HuH-7 (cell line): ENCODE measurements around the gene SLC40A1.

Source experiments
- DNase-seq: peaks from one replicate; pipeline ENCODE4 v3.0.0; 2011; ENCODE audit warnings: low spot score

Gene SLC40A1

DNA sequence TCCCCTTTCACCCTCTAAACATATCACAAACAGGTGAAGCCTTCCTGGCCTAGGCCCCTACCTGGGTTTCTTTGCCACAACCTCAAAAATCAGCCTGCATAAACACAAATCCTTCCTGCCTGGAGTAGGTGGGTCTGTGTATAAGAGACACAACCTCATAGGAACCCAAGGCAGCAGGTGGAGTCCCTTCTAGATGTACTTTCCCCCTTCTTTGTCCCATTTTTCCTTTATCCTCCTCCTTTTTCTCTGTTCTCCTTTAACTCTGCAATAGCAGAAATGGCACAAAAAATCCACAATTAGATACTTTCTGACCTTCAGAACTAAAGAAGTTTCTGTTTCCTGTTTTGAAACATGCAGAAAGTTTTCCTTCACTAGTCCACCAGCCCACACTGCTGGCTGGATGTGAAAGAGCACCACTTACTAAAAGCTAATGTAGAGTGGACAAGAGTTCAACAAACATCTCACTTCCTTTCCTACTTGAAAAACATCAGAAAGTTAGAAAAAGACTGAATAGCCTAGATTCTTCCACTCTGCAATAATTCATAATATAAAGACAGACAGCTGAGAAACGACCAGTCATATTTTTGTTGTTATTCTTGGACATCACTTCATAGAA lies 11.2 kb downstream of the SLC40A1 start:
- DNase-seq: no peak

DNA sequence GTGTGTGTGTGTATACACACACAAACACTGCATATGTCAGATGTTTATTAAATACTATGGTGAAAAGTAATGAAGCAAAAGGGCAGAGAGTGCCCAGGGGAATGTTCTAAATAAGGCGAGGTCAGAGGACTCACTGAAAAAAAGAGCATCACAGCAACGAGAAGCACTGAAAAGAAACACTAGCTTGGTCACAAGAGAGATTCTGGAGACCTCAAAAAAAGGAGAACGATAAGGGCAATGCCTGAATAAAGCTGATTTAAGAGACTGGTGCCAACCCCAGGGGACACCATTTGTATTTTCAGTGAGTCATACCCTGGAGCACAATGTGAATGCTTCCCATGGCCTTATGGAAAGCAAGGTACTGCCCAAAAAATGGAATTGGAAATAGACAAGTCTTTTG lies 14.5 kb downstream of the SLC40A1 start:
- DNase-seq: no peak

DNA sequence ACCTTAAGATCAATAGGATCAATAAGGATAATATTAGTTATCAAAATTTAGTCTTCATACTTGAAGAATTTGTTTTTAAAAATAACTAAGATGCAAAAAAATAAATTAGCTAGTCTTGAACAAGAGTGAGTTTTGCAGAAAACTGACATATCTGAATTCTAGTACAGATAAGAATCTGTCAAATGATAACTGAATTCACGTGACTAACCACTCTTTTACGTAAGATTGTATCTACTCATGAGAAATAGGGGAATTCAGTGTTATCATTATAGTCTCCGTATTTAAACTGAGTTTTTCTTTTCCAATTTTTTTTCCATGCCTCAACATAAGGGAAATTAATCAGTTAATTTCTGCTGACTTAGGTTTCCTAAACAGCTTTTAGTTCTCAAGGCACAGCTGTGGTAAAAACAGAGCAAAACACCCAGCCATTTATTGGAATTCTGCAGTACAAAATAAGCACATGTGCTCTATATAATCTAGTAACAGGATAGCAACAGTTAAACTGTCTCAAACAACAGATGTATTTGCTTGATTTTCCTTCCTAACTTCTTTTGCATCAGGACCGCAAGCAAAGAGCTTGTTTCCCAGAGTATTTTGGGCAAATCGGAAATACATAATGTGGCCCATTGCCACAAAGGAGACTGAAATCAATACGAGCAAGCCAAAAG lies 19.1 kb downstream of the SLC40A1 start:
- no peak for DNase-seq

DNA sequence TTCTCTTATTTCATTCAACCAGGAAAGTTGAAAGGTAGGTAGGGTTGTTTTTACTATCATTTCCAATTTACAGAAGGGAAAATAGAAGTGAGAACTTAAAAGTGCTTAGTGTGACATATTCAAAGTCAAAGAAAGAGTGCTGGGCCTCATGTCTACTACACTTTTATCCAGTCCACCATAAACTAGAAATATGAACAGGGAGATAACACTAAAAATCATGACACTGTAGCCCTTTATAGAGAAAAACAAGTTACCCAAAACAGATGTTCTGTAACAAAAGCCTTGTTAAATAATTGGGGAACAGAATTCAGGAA lies 20.4 kb downstream of the SLC40A1 start:
- DNase-seq: no peak

DNA sequence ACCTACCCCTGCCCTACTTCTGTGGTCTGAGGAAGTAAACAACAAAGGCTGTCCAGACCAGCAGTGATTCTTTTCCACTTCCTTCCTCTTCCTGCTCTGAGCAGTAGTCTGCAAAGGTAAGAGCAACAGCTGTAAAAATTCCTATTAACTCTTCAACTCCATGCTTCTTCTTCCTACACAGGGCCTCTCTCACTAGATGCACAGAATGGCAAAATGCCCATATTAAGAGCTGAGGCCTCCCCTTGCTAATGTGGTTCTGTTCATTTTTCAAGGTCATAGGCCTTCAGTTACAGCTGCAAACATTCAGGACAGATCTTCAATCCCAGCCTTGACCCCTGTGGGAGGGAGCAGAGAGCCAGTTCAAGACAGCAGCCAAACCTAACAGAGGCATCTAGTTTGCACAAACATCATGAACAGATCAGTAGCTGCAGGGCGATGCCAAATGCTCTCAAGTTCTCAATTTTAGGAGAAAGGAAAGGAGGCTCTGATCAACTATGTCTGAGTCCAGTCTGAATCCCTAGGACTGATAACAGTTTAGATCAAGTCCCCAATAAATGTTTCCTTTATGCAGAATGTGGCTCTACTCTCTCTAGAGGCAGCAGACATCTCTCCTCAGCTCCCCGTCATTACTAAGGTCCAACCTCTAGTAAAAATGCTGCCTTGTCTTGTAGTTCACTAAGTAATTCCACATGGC lies 20.9 kb downstream of the SLC40A1 start:
- DNase-seq: no peak

DNA sequence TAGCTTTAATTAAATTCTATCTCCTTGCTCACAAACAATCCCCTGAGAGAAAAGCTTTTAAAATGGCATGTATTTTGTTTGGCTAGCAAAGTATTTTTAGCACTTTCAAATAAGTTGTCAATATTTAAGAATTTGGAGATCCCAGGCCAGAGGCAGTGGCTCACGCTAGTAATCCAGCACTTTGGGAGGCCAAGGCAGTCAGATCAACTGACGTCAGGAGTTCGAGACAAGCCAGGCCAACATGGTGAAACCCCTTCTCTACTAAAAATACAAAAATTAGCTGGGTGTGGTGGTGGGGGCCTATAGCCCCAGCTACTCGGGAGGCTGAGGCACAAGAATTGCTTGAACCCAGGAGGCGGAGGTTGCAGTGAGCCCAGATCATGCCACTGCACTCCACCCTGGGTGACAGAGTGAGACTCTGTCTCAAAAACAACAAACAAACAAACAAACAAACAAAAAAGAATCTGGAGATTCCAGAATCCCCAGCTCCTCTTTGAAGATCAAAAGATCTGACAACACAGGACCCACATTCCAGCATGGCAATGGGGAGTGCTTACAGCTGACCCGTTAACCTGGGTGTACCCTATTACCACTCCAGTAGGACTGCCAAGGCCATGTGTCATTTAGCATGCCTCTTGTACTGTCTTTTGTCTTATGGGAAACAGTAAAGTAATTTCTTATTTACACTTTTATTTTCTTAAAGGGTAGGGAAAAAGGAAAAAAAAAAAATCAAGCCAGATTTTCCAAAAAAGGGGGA lies 21.9 kb downstream of the SLC40A1 start:
- DNase-seq: no peak

DNA sequence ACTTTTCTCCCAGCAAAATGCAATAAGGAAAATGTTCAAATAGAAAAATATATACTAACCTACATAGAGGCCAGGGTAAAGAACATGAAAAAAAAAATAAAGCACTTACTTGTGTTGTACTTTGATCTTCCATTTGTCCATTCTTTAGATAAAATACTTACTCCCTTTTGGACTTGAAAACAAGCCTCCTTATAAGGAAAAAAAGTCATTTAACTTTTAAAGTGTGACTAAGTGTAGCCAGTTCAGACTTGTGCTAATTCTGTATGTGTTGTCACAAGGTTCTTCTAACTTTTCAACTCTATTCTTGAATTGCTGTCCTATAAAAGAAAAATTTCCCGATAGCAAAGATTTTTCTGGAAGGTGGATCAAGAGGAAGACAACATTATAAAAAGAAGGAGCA lies 23.2 kb downstream of the SLC40A1 start:
- DNase-seq: no peak

DNA sequence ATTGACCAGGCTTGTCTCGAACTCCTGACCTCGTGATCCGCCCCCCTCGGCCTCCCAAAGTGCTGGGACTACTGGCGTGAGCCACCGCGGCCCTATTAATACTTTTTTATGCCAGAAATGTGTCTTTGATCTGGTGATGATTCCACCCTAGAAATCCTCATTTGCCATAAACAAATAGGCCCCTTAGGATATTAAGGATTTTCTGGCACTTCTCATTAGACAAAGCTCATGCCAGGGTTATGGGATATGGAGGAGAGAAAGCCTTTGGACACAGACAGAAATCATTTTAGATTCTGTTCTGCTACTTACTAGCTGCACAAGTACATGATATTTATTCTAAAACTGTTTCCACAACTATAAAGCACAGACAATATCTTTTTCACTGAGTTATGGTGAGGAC lies 24.1 kb downstream of the SLC40A1 start:
- DNase-seq: no peak

DNA sequence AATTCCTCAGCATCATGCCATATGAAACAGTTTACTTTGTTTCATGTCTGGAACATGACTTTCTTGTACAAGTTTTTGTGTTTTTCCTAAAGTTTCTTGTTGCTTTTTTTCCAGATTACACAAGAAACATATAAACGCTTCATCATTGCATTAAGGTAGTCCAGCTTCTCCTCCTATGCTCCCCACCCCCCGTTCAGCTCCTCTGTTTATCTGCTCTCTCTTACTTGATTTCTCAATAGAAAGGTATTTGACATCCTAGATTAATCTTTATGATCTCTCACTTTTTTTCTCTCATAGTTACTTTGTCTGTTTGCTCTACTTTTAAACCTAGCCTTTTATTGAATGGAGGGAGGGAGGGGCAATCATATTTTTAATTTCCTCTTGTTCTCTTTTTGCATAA lies 25.4 kb downstream of the SLC40A1 start:
- no peak for DNase-seq

DNA sequence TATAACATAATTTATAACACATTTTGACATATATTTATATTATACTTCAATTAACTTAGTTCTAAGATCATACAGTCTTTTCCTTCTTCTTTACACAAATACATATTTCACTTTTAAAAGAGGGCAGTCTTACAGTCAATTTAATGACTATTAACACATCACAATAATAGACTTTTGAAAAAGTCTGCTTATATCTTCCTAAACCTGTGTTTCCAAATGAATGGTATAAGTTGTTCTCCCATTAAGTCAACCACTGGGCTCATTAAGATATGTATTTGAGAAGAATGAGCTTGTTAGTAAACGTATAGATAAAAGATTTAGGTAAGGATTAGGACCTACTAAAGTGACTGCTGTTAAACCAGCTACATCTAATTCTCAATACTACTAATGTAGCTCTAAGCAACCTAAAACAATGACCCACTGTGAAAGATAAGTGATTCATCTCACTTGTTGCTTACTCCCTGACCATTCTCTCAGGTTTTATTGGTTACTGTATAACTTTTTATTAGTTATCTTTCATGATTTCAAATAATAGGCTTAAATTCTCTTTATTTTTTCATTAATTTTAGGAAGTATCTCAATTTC lies 27.0 kb downstream of the SLC40A1 start:
- no peak for DNase-seq

DNA sequence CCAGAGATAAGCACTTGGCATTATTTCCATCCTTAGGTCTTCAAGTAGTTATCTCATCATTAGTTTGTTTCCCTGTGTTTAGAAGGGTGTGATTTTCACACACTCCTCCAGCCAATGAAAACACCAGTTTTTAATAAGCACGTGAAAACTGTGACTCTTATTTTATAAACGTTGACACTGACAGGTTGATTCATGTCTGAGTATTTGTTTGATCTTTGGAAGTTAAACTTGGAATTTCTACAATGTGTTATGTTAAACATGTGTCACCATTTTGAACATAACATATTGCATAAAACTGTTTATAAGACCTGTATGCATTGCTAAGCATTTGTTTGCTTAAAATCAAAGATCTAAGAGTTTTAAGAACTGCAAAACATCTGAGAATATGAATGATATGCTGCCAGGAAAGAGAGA lies 27.6 kb downstream of the SLC40A1 start:
- no peak for DNase-seq

DNA sequence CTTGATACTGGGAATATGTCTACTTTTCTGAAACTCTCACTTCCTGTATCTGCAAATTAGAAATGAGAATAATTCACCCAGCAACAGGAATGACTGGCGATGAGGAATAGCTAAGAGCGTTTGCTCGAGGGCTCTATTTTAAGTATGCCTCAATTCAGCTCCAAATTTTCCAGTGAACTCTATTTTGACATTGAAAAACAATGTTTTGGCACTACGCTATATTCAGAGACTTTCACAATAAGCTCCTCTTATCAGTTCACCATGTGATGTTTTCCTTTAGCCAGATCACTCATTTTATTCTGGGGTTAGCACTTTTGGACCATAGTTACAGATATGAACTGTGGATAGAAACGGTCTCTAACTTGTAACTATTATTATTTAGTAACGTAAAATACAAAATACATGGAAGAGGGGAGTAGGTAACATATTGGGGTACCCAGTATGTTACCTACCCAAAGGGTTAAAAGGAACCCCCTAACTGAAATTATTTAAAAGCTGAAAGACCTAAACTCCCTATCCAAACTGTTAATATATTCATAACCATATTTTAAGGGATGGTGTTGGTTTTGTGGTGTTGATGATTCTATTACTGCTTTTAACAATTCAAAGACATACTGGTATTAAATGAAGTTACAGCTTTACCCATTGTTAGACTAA lies 28.1 kb downstream of the SLC40A1 start:
- no peak for DNase-seq

DNA sequence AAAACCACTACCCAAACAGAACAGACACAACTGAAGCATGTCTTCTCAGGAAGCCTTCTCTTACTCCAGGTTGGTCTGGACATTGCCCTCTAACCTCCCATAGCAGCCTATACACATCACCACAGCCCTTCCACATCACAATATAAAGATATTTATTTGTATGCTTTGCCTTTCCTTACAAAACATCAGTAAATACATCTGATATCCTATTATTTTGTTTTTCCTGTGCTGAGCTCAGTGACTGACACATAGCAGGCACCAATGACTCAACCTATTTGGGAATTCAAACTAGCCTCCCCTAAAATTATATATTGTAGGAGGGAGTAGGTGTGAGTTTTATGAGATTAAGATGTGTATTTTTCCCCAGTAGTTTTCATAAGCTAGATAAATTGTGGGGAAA lies 28.8 kb downstream of the SLC40A1 start:
- DNase-seq: no peak

DNA sequence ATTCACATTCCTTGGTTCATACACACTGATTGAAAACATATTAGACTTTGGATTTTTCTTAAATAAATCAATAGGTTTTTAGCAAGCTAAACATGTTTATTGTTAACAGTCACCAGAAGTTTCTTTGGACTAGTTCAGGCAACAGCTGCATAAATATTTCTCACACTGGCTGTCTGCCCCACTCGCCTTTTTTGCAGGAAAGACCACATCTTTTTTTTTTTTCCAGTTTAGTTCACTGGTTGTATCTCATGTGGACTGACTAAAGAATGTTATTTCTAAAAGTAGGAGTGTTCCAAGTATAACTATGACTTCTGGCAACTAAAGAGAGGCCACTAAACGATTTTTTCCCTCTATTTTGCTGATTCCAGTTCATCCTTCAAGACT lies 31.1 kb downstream of the SLC40A1 start:
- DNase-seq: no peak

DNA sequence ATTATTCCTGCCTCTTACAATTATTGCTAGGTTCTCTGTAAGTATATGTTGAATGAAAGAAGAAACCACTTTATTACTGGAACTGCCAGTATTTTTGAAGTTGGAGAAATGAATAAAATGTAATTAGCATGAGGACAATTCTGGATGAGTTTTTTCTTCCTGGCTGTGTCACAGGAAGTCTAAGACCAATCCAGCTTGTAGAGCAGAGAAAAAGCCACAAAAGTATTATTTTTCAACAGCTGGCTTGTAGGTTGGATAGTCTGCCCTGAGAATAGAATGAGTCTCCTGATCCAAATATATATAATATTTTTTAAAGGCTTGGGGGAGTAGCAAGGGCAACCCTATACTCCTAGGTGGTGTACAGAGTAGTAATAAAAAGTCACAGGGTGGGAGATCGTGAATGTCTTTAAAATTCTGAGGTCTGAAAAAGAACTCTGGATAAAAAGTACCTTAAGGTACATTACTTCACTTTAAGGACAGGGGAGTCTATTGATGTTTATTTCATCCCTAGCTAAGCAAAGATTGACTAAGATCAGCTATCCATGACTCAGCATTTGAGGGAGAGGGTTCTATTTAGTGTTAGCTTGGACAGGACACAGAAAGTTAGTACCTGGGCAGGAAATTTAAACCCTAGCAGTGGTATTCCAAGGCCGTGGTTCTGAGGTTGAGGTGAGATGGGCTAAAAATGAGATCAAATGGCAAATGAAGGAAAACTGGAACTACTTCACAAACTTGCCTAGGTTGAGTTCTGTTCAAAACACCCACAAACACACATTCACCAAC lies 31.7 kb downstream of the SLC40A1 start:
- DNase-seq: peak; percentile 18

DNA sequence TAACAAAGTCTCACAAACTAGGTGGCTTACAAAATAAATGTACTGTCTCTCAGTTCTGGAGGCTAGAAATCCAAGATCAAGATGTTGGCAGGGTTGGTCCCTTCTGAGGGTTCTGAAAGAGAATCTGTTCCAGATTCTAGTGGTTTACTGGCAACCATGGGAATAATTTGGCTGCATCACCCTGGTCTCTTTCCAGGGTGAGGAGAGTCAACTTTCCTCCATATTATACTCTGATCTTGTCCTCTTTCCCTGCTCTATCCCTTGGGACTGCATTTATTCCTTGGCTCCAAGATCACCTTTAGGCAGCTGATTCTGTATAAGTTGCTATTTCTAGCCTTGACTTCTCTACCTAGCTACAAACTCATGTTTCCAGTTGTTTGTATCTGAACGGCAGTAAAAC lies 35.2 kb downstream of the SLC40A1 start:
- no peak for DNase-seq

DNA sequence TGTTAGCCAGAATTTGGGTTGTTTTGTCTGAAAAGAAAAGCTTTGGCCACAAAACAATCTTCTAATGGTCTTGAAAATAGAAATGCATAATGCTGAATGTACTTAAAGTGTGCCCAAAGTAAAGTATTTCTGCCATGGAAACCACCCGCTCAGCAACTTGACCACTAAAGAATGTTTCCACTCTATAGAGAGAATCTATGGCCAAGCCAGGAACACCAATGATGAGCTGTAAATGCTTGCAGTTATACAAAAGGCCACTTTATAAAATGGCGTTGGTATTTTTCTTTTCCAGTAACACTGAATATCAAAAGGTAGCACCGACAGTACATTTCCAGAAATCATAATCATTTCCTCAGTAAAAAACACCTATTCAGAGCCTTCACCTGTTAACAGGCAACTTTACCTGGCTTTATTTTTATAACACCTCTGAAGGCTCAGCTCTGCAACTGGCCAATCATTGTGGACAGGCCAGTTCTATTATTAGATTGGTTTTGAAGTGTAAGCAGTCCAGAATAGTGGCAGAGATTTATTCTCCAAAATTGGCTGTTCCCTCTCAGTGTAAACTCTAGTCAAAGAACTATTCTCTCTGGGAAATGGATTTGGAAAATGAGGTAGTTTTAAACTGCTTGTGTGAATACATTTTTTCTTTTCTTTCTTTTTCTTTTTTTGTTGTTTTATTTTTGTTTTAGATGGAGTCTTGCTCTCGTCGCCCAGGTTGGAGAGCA lies 36.1 kb downstream of the SLC40A1 start:
- no peak for DNase-seq

DNA sequence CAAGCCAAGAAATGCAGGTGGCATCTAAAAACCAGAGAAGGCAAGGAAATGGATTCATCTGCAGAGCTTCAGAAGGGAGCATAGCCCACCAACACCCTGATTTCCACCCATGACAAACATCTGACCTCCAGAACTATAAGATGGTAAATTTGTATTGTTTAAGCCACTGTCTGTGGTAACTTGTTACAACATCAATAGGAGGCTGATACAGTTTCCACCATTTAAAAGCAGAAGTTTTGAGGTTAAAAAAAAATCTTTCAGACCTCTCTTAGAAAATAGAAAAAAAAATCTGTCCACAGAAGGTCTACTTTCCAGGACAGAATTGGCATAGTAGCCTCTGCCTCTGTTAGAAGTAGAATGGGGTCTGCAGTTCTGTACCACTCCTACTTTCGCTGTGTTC lies 37.2 kb downstream of the SLC40A1 start:
- DNase-seq: no peak

DNA sequence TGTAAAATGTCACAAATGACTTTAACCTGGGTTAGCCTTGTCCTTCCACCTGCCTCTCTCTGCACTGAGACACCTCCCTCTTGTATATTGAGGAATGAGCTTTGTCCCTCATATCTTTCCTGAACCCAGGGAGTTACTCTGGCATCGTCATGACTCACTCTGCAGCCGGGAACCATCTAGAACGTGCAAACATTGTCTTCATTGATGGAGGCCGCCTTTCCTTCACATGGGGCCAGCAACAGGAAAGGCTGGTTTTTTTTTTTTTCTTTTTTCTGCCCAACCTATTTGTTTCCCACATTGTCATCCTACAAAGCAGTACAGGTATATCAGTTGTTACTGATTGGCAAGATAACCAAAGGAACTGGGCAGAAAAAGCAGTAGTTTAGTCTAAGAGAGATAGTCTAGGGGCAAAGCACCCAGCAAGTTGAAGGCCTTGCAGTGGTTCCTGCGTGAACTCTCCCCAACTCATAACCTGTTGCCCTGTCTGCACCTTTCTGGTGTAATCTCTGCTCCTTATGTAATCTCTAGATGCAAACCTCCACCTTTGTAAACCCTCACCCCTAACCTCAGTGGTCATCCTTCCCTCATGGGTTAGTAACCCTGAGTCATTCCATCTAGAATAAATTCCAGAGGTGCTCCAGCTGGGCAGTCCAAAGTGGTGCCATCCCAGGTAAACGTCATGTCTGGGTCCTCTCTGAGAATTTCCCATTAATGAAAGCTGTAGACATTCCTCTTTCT lies 38.3 kb downstream of the SLC40A1 start:
- DNase-seq: no peak

DNA sequence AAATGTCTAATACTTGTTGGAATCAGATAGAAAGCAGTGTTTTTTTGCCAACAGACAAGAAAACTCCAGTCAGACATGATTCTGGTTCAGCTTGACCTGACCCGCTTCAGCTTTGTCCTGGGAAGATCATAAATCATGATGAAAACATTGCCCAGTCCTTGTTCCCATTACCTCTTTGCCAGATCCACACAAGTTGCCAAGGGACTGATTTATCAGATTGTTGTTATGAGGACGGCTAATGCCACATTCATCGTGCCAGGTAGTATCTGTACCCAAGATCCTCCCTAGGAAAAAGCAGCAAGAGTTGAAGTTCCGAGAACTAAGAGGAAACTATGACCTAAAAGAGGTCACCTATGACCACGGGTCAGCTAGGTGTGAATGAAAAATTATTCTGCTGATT lies 39.0 kb downstream of the SLC40A1 start:
- DNase-seq: no peak
